Astrocyte of the cerebellum (primary cell): Measurements from ENCODE around the gene ZCCHC7.

Experiments
- DNase-seq: peaks from one replicate; pipeline ENCODE4 v3.0.0-alpha.2; 2011; ENCODE audit warnings: low read depth
- H3K4me3 ChIP-seq: 2 replicates; pipeline ENCODE4 v1.5.1; 2011; ENCODE audit warnings: mild to moderate bottlenecking, low read depth, low read length, moderate library complexity
- CTCF ChIP-seq: IDR thresholded peaks from 2 replicates; pipeline ENCODE4 v1.5.1; 2012; ENCODE audit warnings: low read length, low read depth, moderate library complexity, mild to moderate bottlenecking; ENCODE audit errors: missing control alignments
- in situ Hi-C: cut with HindIII; loops from 2 replicates; pipeline ENCODE4 v1.10.0; 2017; ENCODE audit warnings: low sequenced_read_pairs

Gene ZCCHC7

GRCh38 chr9:37340961-37341360 lies 220.6 kb downstream of the ZCCHC7 start:
- no peak for TF ChIP-seq CTCF
- in situ Hi-C loops = no loop called here
- no peak for DNase-seq
- no peak overlapping the region for H3K4me3 ChIP-seq

- H3K4me3 ChIP-seq = no peak overlapping the region
- DNase-seq = no peak
- no peak for TF ChIP-seq CTCF
- in situ Hi-C loops = no loop called here
Measured at GRCh38 chr9:37341704-37342103, 221.3 kb downstream of the ZCCHC7 start.

GRCh38 chr9:37342493-37342892 lies 222.1 kb downstream of the ZCCHC7 start:
- TF ChIP-seq CTCF = no peak
- H3K4me3 ChIP-seq = no peak overlapping the region
- in situ Hi-C loops = no loop called here
- DNase-seq = no peak

GRCh38 chr9:37342895-37343294 lies 222.5 kb downstream of the ZCCHC7 start:
- H3K4me3 ChIP-seq = no peak overlapping the region
- in situ Hi-C loops = no loop called here
- TF ChIP-seq CTCF = no peak
- DNase-seq = no peak

- in situ Hi-C loops = no loop called here
- H3K4me3 ChIP-seq = no peak overlapping the region
- DNase-seq = no peak
- no peak for TF ChIP-seq CTCF
Measured at GRCh38 chr9:37343724-37344123, 223.3 kb downstream of the ZCCHC7 start.

- in situ Hi-C loops = no loop called here
- TF ChIP-seq CTCF = no peak
- no peak overlapping the region for H3K4me3 ChIP-seq
- no peak for DNase-seq
Measured at GRCh38 chr9:37345038-37345437, 224.7 kb downstream of the ZCCHC7 start.

- H3K4me3 ChIP-seq = no peak overlapping the region
- in situ Hi-C loops = no loop called here
- TF ChIP-seq CTCF = no peak
- no peak for DNase-seq
Measured at GRCh38 chr9:37348917-37349316, 228.5 kb downstream of the ZCCHC7 start.
